ENCODE data around the gene FRMD4A. TPM values are rescaled to one million over a fixed set of nuclear protein-coding genes. Genes with fewer than 3 reads are reported as not detected.

FRMD4A gene
- total and polyA plus RNA-seq, 8 donors: 6.9 to 25.3 (median 11.3) TPM

GRCh38 chr10:14377591-14378175 is 47.0 kb upstream of the FRMD4A start:
- WGBS, 5 donors: 75 to 84% (median 78%) methylated on average over 4 of the region's 4 CpGs

GRCh38 chr10:14374745-14375445 is 44.2 kb upstream of the FRMD4A start:
- DNase-seq: no peak
- intact Hi-C loops (cut with DNase I; ENCODE audit: low total_unique reads): no loop called here

More at GRCh38 chr10:14377591-14378175, 47.0 kb upstream of the FRMD4A start:
- intact Hi-C loops (cut with DNase I; ENCODE audit: low total_unique reads): no loop called here
- Histone ChIP-seq H3K36me3 (no peaks in the 10 kb centered on the region), H3K4me3 (no peak overlapping the region), H3K4me1 (no peaks in the 10 kb centered on the region), H3K27me3 (peaks cover 0 to 6% (median 0%) of the 10 kb centered on the region in 3 donors), H3K27ac (no peak overlapping the region), H3K9me3 (no peaks in the 10 kb centered on the region)
- DNase-seq: no peak
- TF ChIP-seq POLR2A (IDR thresholded peaks at IDR 0.05): no peak
- TF ChIP-seq CTCF (IDR thresholded peaks at IDR 0.05): no peak
- no peak for TF ChIP-seq POLR2AphosphoS5 (IDR thresholded peaks at IDR 0.05)
- TF ChIP-seq EP300 (IDR thresholded peaks at IDR 0.05): no peak

GRCh38 chr10:14372606-14373005 is 41.9 kb upstream of the FRMD4A start:
- Histone ChIP-seq H3K27me3 (no peaks in the 10 kb centered on the region), H3K4me3 (no peak overlapping the region), H3K27ac (no peak overlapping the region), H3K4me1 (no peaks in the 10 kb centered on the region), H3K36me3 (no peaks in the 10 kb centered on the region), H3K9me3 (no peaks in the 10 kb centered on the region)
- WGBS, 5 donors: 78 to 88% (median 82%) methylated on average over 4 of the region's 4 CpGs
- intact Hi-C loops (cut with DNase I; ENCODE audit: low total_unique reads): no loop called here
- no peak for DNase-seq
- TF ChIP-seq POLR2AphosphoS5 (IDR thresholded peaks at IDR 0.05) (no peak), POLR2A (IDR thresholded peaks at IDR 0.05) (no peak), CTCF (IDR thresholded peaks at IDR 0.05) (no peak), EP300 (IDR thresholded peaks at IDR 0.05) (no peak)

More at GRCh38 chr10:14374745-14375445, 44.2 kb upstream of the FRMD4A start:
- H3K36me3 ChIP-seq: no peaks in the 10 kb centered on the region
- H3K4me3 ChIP-seq: no peak overlapping the region
- WGBS, 5 donors: 73 to 91% (median 75%) methylated on average over 5 of the region's 5 CpGs
- no peak overlapping the region for H3K27ac ChIP-seq
- H3K27me3 ChIP-seq: no peaks in the 10 kb centered on the region
- TF ChIP-seq CTCF (IDR thresholded peaks at IDR 0.05): no peak
- TF ChIP-seq POLR2A (IDR thresholded peaks at IDR 0.05): no peak
- no peak for TF ChIP-seq POLR2AphosphoS5 (IDR thresholded peaks at IDR 0.05)
- no peak for TF ChIP-seq EP300 (IDR thresholded peaks at IDR 0.05)
- H3K9me3 ChIP-seq: no peaks in the 10 kb centered on the region
- no peaks in the 10 kb centered on the region for H3K4me1 ChIP-seq

GRCh38 chr10:14371581-14371980 is 40.9 kb upstream of the FRMD4A start:
- 50 to 77% (median 74%) methylated on average over 4 of the region's 4 CpGs for WGBS, 5 donors

More at GRCh38 chr10:14371581-14371980, 40.9 kb upstream of the FRMD4A start:
- H3K36me3 ChIP-seq: no peaks in the 10 kb centered on the region
- TF ChIP-seq CTCF (IDR thresholded peaks at IDR 0.05): no peak
- no peak for TF ChIP-seq EP300 (IDR thresholded peaks at IDR 0.05)
- TF ChIP-seq POLR2AphosphoS5 (IDR thresholded peaks at IDR 0.05): no peak
- TF ChIP-seq POLR2A (IDR thresholded peaks at IDR 0.05): no peak
- intact Hi-C loops (cut with DNase I; ENCODE audit: low total_unique reads): no loop called here
- no peak overlapping the region for H3K27ac ChIP-seq
- H3K9me3 ChIP-seq: no peaks in the 10 kb centered on the region
- H3K4me3 ChIP-seq: no peak overlapping the region
- H3K4me1 ChIP-seq: no peaks in the 10 kb centered on the region
- no peaks in the 10 kb centered on the region for H3K27me3 ChIP-seq
- no peak for DNase-seq

Measured in stomach (tissue), 9 donors.